HG03064 (cell line): ENCODE data around the gene EXOSC5.

Source experiments
- ATAC-seq: cut with Tn5 transposase; IDR thresholded peaks from one replicate; pipeline ENCODE4 v1.9.1; 2021; ENCODE audit warnings: low read depth; ENCODE audit not compliant: unreplicated experiment

The EXOSC5 gene

DNA sequence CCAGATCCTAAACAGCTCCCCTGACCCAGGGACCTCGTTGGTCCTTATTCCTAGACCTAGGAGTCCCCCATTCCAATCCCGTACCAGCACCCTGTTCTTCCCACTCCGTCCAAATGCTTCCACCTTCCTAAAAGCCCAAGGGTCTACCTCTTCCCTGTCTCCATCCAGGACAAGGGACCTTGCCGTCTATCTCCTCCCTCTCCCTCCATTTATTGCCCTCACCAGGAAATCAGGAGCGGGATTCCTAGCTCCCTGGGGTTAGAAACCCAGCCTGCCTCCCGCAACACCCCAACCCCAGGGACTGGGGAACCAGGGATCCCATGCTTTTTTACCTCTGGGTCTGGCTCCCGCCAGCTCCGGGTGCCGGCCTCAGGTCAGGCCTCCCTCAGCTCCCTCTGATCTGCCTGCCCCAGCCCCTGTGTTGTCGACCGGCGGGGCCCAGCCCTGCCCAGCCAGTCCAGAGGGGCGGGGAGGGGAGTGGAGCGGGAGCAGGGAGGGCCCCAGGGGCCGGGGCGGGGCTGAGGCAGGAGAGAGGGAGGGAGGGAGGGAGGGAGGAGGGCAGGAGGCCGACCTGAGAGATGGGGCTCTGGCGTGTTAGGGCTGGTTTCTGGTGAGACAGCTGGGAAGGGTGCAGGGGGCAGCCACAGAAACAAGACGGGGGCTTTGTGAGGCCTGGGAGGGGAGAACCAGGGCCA is 29.9 kb upstream of the EXOSC5 start, which contains the start of gene B3GNT8:
TSS of gene B3GNT8 (minus strand) at position 423 of the 695 bp plus-strand sequence. CDS start 596 bp downstream, outside the sequence.
- no peak for ATAC-seq

GRCh38 chr19:41426116-41426841 is 29.1 kb upstream of the EXOSC5 start:
- ATAC-seq = no peak

- ATAC-seq = no peak
Observed at GRCh38 chr19:41425174-41426115, 28.3 kb upstream of the EXOSC5 start.

- no peak for ATAC-seq
Observed at GRCh38 chr19:41424335-41425173, 27.4 kb upstream of the EXOSC5 start.

- ATAC-seq = no peak
Observed at GRCh38 chr19:41422955-41423354, 25.8 kb upstream of the EXOSC5 start.

GRCh38 chr19:41422456-41422855 is 25.3 kb upstream of the EXOSC5 start:
- ATAC-seq = no peak

- no peak for ATAC-seq
Observed at GRCh38 chr19:41421973-41422372, 24.8 kb upstream of the EXOSC5 start.

DNA sequence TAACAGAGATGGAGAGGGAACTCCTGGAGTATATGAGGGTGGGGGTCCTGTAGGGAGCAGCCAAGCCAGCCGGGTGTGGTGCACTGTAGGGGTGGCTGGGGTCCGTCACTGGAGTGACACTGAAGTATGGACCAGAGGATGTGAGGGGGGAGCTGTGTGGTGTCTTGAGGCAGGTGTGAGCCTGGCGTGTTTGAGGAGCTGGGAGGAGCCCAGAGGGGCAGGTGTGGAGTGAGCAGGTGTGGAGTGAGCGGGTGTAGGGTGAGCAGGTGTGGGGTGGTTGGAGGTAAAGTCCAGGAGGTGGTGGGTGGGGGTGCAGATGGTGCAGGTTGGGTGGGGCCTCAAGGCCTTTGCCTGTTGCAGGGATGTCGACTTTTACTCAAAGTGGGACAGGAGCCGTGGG is 24.2 kb upstream of the EXOSC5 start:
- no peak for ATAC-seq

DNA sequence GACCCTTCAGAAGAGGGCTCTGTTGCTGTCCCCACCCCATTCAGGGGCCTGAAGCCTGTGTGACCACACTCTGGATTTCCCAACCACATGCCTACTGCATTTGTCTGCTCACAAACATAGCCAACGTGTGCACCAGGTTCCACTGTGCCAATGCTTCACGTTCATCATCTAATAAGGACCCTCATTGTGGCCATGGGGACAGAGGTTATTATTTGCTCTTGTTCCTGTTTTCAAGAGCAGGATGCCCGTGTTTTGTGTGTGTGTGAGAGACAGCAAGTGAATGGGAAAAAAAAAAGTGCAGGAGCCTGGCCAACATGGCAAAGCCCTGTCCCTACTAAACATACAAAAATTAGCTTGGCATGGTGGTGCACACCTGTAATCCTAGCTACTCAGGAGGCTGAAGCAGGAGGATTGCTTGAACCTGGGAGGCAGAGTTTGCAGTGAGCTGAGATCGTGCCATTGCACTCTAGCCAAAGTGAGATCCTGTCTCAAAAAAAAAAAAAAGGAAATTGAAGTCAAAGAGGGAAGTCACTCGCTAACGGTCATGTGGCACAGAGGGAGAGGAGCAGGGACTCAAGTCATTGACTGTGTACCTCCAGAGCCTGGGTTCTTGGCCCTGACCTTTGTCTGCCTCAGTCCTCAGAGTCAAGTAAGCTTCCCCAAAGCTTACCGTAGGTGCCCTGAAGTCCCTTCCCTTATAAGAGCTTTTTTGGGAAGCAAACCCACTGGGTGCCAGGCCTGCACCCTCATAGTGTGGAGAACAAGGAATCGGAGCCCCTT is 23.1 kb upstream of the EXOSC5 start:
- ATAC-seq = no peak

DNA sequence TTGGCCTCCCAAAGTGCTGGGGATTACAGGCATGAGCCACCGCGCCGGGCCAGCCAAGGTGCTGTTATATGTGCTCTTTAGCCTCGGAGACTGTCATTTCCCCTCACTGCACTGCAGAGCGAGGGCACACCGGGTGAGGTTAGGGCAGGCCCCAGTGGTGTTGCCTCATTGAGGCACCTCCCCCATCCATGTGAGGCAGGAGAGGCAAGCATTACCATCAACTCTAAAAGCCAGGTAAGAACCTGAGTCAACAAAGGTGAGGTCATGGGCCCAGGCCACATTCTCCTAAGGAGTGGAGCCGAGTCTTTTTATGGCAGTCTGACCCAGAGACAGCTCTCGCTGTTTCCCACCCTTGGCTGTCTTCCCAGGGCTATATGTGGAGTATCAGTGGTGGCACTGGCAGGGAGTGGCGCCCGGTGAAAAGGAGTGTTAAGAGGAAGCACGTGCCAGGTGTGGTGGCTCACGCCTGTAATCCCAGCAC is 19.1 kb upstream of the EXOSC5 start:
- no peak for ATAC-seq

- no peak for ATAC-seq
Observed at GRCh38 chr19:41415154-41415571, 18.0 kb upstream of the EXOSC5 start.

DNA sequence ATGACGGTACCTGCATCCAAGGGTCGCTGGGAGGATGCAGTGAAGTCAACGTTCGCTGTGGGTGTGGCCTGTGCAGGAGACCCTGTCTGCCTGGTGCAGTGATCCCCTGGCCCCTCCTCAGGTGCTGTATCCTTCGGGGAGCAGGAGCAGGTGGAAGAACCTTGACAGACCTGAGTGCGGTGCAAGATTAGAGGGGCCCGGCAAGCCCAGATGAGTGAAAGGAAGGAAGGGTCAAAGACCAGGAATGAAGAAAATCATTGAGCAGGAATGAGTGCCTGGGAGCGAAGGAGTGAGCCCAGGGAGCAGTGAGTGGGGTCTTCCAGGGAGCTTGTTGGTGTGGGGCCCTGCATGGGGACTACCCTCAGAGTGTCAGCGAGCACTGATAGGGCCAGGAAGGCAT is 17.3 kb upstream of the EXOSC5 start:
- ATAC-seq = no peak

DNA sequence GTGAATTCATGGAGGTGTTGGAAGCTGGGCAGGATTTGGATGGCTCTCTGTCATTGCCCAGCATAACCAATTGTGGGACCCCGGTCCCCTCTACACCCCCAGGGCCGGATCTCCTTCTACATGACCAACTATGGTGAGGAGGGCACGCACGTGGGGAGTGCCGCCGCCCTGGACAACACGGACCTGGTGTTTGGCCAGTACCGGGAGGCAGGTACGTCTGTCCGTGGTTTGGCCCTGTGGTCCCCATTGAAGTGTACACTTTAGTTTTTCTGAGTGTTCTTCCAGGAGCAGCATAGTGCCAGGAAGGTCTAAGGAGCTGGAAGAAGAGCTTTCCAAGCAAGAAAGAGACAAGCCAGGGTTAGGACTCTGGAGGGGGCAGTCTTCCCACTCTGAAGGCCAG is 16.8 kb upstream of the EXOSC5 start:
- no peak for ATAC-seq

- no peak for ATAC-seq
Observed at GRCh38 chr19:41412953-41413352, 15.8 kb upstream of the EXOSC5 start.

DNA sequence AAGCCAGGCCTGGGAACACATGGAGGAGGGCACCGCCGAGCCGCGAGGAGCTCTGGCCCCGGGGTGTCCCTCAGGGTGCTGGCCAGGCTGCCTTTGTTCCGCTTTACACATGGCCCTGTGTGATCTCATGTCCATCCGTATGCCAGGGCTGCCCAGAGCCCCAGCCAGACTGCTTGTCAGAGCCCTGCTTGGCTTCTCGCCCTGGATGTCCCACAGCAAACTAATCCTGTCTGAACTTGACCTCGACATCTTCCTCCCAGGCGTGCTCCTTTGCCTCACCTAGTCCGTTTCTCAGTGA is 14.8 kb upstream of the EXOSC5 start:
- no peak for ATAC-seq

GRCh38 chr19:41411100-41411967 is 14.2 kb upstream of the EXOSC5 start:
- ATAC-seq = no peak

DNA sequence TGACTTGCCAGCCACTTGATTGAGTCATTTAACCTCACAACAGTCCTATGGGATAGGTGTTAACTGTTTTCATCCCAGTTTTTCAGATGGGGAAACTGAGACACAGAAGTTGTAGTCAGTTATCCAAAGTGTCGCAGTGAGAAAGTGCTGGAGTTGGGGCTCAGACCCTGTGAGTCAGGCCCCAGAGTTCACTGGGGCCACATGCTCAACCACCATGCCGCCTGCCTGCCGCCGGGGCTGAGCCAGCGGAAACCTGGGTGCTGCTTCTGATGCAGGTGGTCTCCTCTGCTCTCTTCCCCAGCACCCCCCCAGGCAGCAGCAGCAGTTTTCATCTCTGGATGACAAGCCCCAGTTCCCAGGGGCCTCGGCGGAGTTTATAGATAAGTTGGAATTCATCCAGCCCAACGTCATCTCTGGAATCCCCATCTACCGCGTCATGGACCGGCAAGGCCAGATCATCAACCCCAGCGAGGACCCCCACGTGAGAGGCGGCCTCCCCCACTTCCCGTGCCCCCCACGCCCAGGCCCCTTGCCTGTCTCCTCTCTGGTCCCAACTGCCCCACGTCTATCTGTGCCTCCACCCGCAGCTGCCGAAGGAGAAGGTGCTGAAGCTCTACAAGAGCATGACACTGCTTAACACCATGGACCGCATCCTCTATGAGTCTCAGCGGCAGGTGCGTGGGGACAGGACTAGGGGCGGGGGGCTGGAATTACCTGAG is 13.3 kb upstream of the EXOSC5 start:
- no peak for ATAC-seq

GRCh38 chr19:41409288-41409687 is 12.1 kb upstream of the EXOSC5 start:
- no peak for ATAC-seq
